Motor neuron (in vitro differentiated cells): ENCODE results near the gene GRM7. TPM values are rescaled to one million over a fixed set of nuclear protein-coding genes. Genes with fewer than 3 reads are reported as not detected.

Experiments used
- ATAC-seq, 8 experiments: fragments of 200-7000 bp; cut with Tn5 transposase; replicated peaks in 6 of 8; 2 replicates each; pipeline ENCODE4 v1.8.0; 2021; ENCODE audit warnings: mild to moderate bottlenecking in 8 of 8, moderate library complexity in 8 of 8
- H3K27ac ChIP-seq, 2 donors: fragments of 250-450 bp; sonication (Bioruptor Pico); 2 replicates each; pipeline ENCODE4 v1.9.0; 2021; ENCODE audit warnings: antibody characterized with exemption in 2 of 2, mild to moderate bottlenecking in 2 of 2, moderate library complexity in 1 of 2
- H3K4me1 ChIP-seq, 2 donors: fragments of 250-450 bp; sonication (Bioruptor Pico); replicated peaks in 1 of 2; 2 replicates each; pipeline ENCODE4 v1.6.1; 2021; ENCODE audit warnings: antibody characterized with exemption in 2 of 2, mild to moderate bottlenecking in 2 of 2, moderate library complexity in 1 of 2
- H3K4me3 ChIP-seq, 5 donors: fragments of 250-450 bp; sonication (Bioruptor Pico); 2 replicates each; pipeline ENCODE4 v1.9.0; 2021; ENCODE audit warnings: antibody characterized with exemption in 5 of 5, mild to moderate bottlenecking in 5 of 5, moderate library complexity in 4 of 5
- WGBS, 10 experiments: fragments of 450-650 bp; shearing (Covaris generic); methylation state at CpG; one replicate each; pipeline ENCODE4 v1.0.0; 2022; 5-methylcytosine and 5-hydroxymethylcytosine counted together
- in situ Hi-C, 9 experiments: fragments of 400-800 bp; cut with MboI; loops; one replicate each; pipeline ENCODE4 v1.15.0; 2021; ENCODE audit warnings: low sequenced_read_pairs in 9 of 9, low pct_unique_long_range_greater_than_20kb in 2 of 9; ENCODE audit not compliant: unreplicated experiment in 9 of 9
- total RNA-seq, 8 experiments: library from RNA; unstranded; fragments of 300-600 nt; gene quantifications; 2 replicates each; pipeline versions ENCODE4 v1.2.3 to v1.2.4, GENCODE V29; 2022

Gene GRM7
- total RNA-seq = 1 to 10 TPM in 4 of 8 experiments, under 1 TPM in 3, not detected in 1; 0.14 to 5.0 (median 2.9) TPM

GRCh38 chr3:6860954-6861624 lies at the start of gene GRM7:
GRM7 (plus strand) TSS chr3:6861115.
- WGBS, 10 experiments = 0% methylated on average over 9 of the region's 62 CpGs; no CpG with 5 or more reads in 9 of the 10 experiments
- ATAC-seq = peak in 6 of 8 experiments; percentile 31 to 89 (median 88)
- in situ Hi-C loops = no loop called here
- H3K27ac ChIP-seq = no peak within 1 kb of the TSS
- peak within 1 kb of the TSS; percentile 46 to 68 (median 59) for H3K4me3 ChIP-seq
- peaks cover 2 to 5% of the 10 kb centered on the region in 2 donors for H3K4me1 ChIP-seq

GRCh38 chr3:6821411-6821810 lies 39.5 kb upstream of the GRM7 start:
- no peaks in the 10 kb centered on the region for H3K4me1 ChIP-seq
- in situ Hi-C loops = no loop called here
- WGBS, 10 experiments = 6 to 100% (median 67%) methylated on average over 1 to 3 of the region's 3 CpGs
- no peak for ATAC-seq
- no peak overlapping the region for H3K4me3 ChIP-seq
- no peak overlapping the region for H3K27ac ChIP-seq

DNA sequence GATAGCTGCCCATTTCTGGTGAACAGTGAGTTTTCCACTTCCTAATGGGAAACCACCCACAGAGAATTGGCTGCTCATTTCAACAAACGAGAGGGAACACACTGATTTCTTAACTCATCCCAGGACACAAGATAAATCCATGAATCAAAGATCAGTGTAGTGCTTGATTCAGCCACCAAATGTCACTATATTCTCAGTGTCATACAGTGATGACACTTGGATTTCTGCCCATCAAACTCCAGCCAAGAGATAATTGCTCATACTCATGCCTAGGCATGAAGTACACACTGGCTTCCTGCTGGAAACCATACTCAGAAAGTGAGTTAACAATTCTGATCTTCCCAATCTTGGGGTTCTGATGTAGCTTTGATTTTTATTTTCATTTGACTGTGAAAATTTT lies 35.4 kb upstream of the GRM7 start:
- ATAC-seq = no peak
- WGBS, 10 experiments = 0 to 88% (median 40%) methylated on average over 1 of the region's 1 CpG; no CpG with 5 or more reads in 1 of the 10 experiments
- H3K27ac ChIP-seq = no peak overlapping the region
- H3K4me1 ChIP-seq = no peaks in the 10 kb centered on the region
- in situ Hi-C loops = no loop called here
- H3K4me3 ChIP-seq = no peak overlapping the region

DNA sequence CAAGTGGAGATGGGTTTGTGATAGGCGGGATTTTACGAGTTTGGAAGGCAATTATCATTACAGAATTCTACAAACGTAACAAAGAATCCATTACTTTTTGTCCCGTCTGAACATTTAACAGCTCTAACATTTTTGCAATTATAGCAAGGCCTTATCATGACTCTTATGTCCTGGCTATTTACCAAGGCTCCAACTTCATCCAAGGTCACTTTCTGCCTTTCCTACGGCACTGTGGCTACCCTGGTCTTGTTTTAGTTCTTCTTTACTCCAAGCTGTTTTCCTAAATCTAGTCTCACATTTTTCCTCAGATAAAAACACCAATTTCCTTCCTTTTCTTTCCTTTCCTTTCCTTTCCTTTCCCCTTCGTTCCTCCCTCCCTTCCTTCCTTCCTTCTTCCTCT lies 33.5 kb upstream of the GRM7 start:
- Histone ChIP-seq H3K4me1 (no peaks in the 10 kb centered on the region), H3K4me3 (no peak overlapping the region), H3K27ac (no peak overlapping the region)
- WGBS, 10 experiments = 5 to 91% (median 37%) methylated on average over 4 to 6 of the region's 6 CpGs; no CpG with 5 or more reads in 1 of the 10 experiments
- ATAC-seq = no peak
- in situ Hi-C loops = no loop called here

- in situ Hi-C loops = no loop called here
- no peak overlapping the region for H3K4me3 ChIP-seq
- WGBS, 10 experiments = 17 to 100% (median 75%) methylated on average over 1 of the region's 1 CpG; no CpG with 5 or more reads in 2 of the 10 experiments
- no peak overlapping the region for H3K27ac ChIP-seq
- H3K4me1 ChIP-seq = no peaks in the 10 kb centered on the region
- no peak for ATAC-seq
Observed at GRCh38 chr3:6844723-6845122, 16.2 kb upstream of the GRM7 start.

- ATAC-seq = no peak
- Histone ChIP-seq H3K27ac (no peak overlapping the region), H3K4me1 (no peaks in the 10 kb centered on the region), H3K4me3 (no peak overlapping the region)
- in situ Hi-C loops = no loop called here
- 0 to 100% (median 100%) methylated on average over 1 to 2 of the region's 2 CpGs; no CpG with 5 or more reads in 5 of the 10 experiments for WGBS, 10 experiments
Observed at GRCh38 chr3:6854184-6854583, 6.7 kb upstream of the GRM7 start.

DNA sequence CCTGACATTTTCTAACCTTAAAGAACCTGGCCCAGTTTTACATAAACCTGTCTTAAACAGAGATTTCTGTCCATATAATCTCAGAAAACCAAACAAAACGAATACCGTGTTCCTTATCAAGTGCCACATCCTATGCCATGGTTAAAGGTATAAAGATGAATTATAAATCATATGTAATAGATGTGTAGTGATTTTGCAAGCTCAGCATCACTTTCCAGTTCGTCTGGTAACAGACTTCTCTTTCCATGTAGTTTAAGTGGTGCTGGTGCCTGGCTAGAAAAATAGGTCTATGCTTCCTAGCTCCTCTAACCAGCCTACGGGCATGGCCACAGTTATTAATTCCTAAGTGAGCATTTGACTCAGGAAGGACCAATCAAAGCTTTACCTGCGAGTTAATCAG lies 3.4 kb upstream of the GRM7 start:
- WGBS, 10 experiments = 0 to 88% (median 63%) methylated on average over 1 to 5 of the region's 5 CpGs
- in situ Hi-C loops = no loop called here
- no peak for ATAC-seq
- Histone ChIP-seq H3K4me3 (no peak overlapping the region), H3K27ac (no peak overlapping the region), H3K4me1 (peaks cover 0 to 2% of the 10 kb centered on the region in 2 donors)

GRCh38 chr3:6860149-6860953 lies 564 bp upstream of the GRM7 start:
- 0 to 36% (median 16%) methylated on average over 1 to 12 of the region's 28 CpGs; no CpG with 5 or more reads in 3 of the 10 experiments for WGBS, 10 experiments
- H3K4me1 ChIP-seq = peaks cover 2 to 5% of the 10 kb centered on the region in 2 donors
- H3K27ac ChIP-seq = no peak overlapping the region
- in situ Hi-C loops = no loop called here
- ATAC-seq = peak in 4 of 8 experiments; percentile 48 to 60 (median 57)
- peak overlapping the region; percentile 46 to 68 (median 59) for H3K4me3 ChIP-seq

- ATAC-seq = peak in 3 of 8 experiments; percentile 9 to 23 (median 13)
- 0 to 2% (median 0%) methylated on average over 1 to 13 of the region's 30 CpGs; no CpG with 5 or more reads in 6 of the 10 experiments for WGBS, 10 experiments
- Histone ChIP-seq H3K4me1 (peaks cover 2 to 5% of the 10 kb centered on the region in 2 donors), H3K27ac (no peak overlapping the region), H3K4me3 (peak overlapping the region; percentile 46 to 68 (median 59))
- in situ Hi-C loops = no loop called here
Observed at GRCh38 chr3:6861625-6862000, 698 bp downstream of the GRM7 start.

GRCh38 chr3:6862041-6862879 lies 1.3 kb downstream of the GRM7 start:
- in situ Hi-C loops = no loop called here
- peak in 4 of 8 experiments; percentile 17 to 40 (median 29) for ATAC-seq
- Histone ChIP-seq H3K27ac (no peak overlapping the region), H3K4me3 (peak overlapping the region; percentile 46 to 68 (median 59)), H3K4me1 (peaks cover 2 to 5% of the 10 kb centered on the region in 2 donors)
- WGBS, 10 experiments = 0 to 67% (median 0%) methylated on average over 1 to 13 of the region's 45 CpGs; no CpG with 5 or more reads in 4 of the 10 experiments

DNA sequence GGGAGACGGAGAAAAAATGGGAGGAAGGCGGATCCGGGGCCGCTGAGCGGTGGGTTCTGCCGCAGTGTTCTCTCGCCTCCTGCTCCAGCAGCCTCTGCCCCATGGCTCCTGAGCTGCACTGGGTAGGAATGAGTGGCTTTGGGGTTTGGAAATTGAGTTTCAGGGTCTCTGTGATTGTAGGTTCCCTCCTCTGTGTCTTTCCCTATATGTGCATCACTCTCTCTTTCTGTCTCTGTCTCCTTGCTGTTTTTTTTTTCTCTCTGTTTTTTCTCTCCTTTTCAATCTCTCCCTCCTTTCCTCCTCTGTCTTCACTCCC lies 1.9 kb downstream of the GRM7 start:
- H3K4me1 ChIP-seq = peaks cover 2 to 5% of the 10 kb centered on the region in 2 donors
- no peak overlapping the region for H3K27ac ChIP-seq
- ATAC-seq = peak in 4 of 8 experiments; percentile 2 to 16 (median 6)
- 0 to 17% methylated on average over 1 to 2 of the region's 7 CpGs; no CpG with 5 or more reads in 8 of the 10 experiments for WGBS, 10 experiments
- peak overlapping the region; percentile 46 to 68 (median 59) for H3K4me3 ChIP-seq
- in situ Hi-C loops = no loop called here

DNA sequence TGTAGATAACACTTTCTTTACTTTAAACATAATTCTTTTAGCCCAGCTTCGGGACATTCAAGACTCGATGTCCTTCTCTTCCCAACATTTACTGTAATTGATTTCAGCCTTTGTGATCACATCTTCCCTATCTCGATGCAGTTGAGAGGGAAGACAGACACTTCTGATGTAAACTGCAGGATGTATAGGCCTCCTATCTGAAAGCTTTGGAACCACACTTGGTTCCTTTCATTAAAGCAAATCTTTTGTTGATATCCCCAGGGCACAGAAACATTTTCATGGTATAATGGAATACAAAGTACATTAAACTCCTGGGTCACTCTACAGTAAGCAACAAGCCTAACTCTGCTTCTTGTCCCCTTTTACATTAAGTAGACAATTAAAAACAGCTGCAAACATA lies 6.4 kb downstream of the GRM7 start:
- Histone ChIP-seq H3K4me1 (peaks cover 0 to 5% of the 10 kb centered on the region in 2 donors), H3K4me3 (no peak overlapping the region), H3K27ac (no peak overlapping the region)
- in situ Hi-C loops = no loop called here
- ATAC-seq = no peak
- WGBS, 10 experiments = 0 to 95% (median 15%) methylated on average over 2 to 3 of the region's 3 CpGs; no CpG with 5 or more reads in 2 of the 10 experiments

GRCh38 chr3:6878731-6879130 lies 17.8 kb downstream of the GRM7 start:
- ATAC-seq = no peak
- Histone ChIP-seq H3K27ac (no peak overlapping the region), H3K4me3 (no peak overlapping the region), H3K4me1 (peaks cover 0 to 2% of the 10 kb centered on the region in 2 donors)
- in situ Hi-C loops = no loop called here
